Neural progenitor cell (in vitro differentiated cells): Measurements from ENCODE around the gene CD9. TPM values are rescaled to one million over a fixed set of nuclear protein-coding genes. Genes with fewer than 3 reads are reported as not detected.
A peak's percentile ranks its signal among the peaks of the same experiment; 100 is the strongest.

Experiments used
- DNase-seq: peaks from one replicate; pipeline ENCODE4 v3.0.0-alpha.2; 2016; ENCODE audit warnings: low spot score
- H2AFZ ChIP-seq: fragments of 200-600 bp; sonication (generic); replicated peaks from 2 replicates; pipeline ENCODE4 v1.6.1; 2016; ENCODE audit warnings: antibody characterized with exemption
- H3F3A ChIP-seq: fragments of 200-600 bp; sonication (generic); 2 replicates; pipeline ENCODE4 v1.6.1; 2016; ENCODE audit warnings: antibody characterized with exemption, low read depth
- H3K27ac ChIP-seq: fragments of 200-600 bp; sonication (generic); 2 replicates; pipeline ENCODE4 v1.5.1; 2016; ENCODE audit warnings: mild to moderate bottlenecking
- H3K27me3 ChIP-seq: fragments of 200-600 bp; sonication (generic); 2 replicates; pipeline ENCODE4 v1.6.1; 2016; ENCODE audit warnings: mild to moderate bottlenecking, moderate library complexity
- H3K36me3 ChIP-seq: fragments of 200-600 bp; sonication (generic); 2 replicates; pipeline ENCODE4 v1.5.1; 2016
- H3K4me1 ChIP-seq: fragments of 200-600 bp; sonication (generic); 2 replicates; pipeline ENCODE4 v1.6.1; 2016; ENCODE audit warnings: mixed run types
- H3K4me2 ChIP-seq: fragments of 200-600 bp; sonication (generic); 2 replicates; pipeline ENCODE4 v1.6.1; 2016
- H3K4me3 ChIP-seq: fragments of 200-600 bp; sonication (generic); 2 replicates; pipeline ENCODE4 v1.5.1; 2016
- H3K79me2 ChIP-seq: fragments of 200-600 bp; sonication (generic); 2 replicates; pipeline ENCODE4 v1.6.1; 2016; ENCODE audit warnings: low read depth
- H3K9ac ChIP-seq: fragments of 200-600 bp; sonication (generic); 2 replicates; pipeline ENCODE4 v1.6.1; 2016
- H3K9me3 ChIP-seq: fragments of 200-600 bp; sonication (generic); 2 replicates; pipeline ENCODE4 v1.5.1; 2016; ENCODE audit warnings: low read depth
- H4K20me1 ChIP-seq: fragments of 200-600 bp; sonication (generic); 2 replicates; pipeline ENCODE4 v1.6.1; 2016; ENCODE audit warnings: low read depth
- H3K27ac Mint-ChIP-seq: 3 replicates; pipeline ENCODE4 v1.8.0; 2021; ENCODE audit warnings: mixed read lengths
- H3K27me3 Mint-ChIP-seq: 2 replicates; pipeline ENCODE4 v1.8.0; 2022; ENCODE audit warnings: low read depth, mild to moderate bottlenecking, inconsistent platforms, moderate library complexity, mixed read lengths; ENCODE audit not compliant: insufficient read depth
- H3K36me3 Mint-ChIP-seq: 3 replicates; pipeline ENCODE4 v1.8.0; 2021; ENCODE audit warnings: mixed read lengths
- H3K4me1 Mint-ChIP-seq: 3 replicates; pipeline ENCODE4 v1.8.0; 2021; ENCODE audit warnings: mixed read lengths
- H3K4me3 Mint-ChIP-seq: 3 replicates; pipeline ENCODE4 v1.8.0; 2021; ENCODE audit warnings: mild to moderate bottlenecking, moderate library complexity, mixed read lengths
- H3K9me3 Mint-ChIP-seq: 3 replicates; pipeline ENCODE4 v1.8.0; 2020; ENCODE audit warnings: mixed read lengths
- CTCF ChIP-seq: fragments of 200-600 bp; sonication (generic); IDR thresholded peaks from 2 replicates; pipeline ENCODE4 v1.5.1; 2017; ENCODE audit warnings: antibody characterized with exemption, mild to moderate bottlenecking
- EZH2 ChIP-seq: fragments of 200-600 bp; sonication (generic); IDR thresholded peaks from 2 replicates; pipeline ENCODE4 v1.6.1; 2017; ENCODE audit warnings: antibody characterized with exemption, mild to moderate bottlenecking, moderate library complexity
- EZH2phosphoT487 ChIP-seq: fragments of 200-600 bp; sonication (generic); IDR thresholded peaks from 2 replicates; pipeline ENCODE4 v1.6.1; 2017; ENCODE audit warnings: antibody characterized with exemption
- total RNA-seq: library from RNA; depleted of rRNA; stranded (reverse); fragments of >200 nt; gene quantifications from 2 replicates; pipeline ENCODE4 v1.2.3, GENCODE V29; 2015; ENCODE audit warnings: low replicate concordance

The CD9 gene
- total RNA-seq, 1 donor from 2014 or later, result 3.6 TPM

- H3K4me2 ChIP-seq, result no peak overlapping the region
- H3F3A ChIP-seq, result peaks cover 43% of the 10 kb centered on the region
- DNase-seq, result no peak
- Mint-ChIP-seq H3K4me1 (peaks cover 63% of the 10 kb centered on the region), H3K36me3 (no peaks in the 10 kb centered on the region), H3K27ac (no peak overlapping the region), H3K9me3 (no peaks in the 10 kb centered on the region), H3K27me3 (peaks cover 45% of the 10 kb centered on the region), H3K4me3 (no peak overlapping the region)
- no peak for TF ChIP-seq EZH2phosphoT487
- H3K36me3 ChIP-seq, result no peaks in the 10 kb centered on the region
- no peaks in the 10 kb centered on the region for H3K9me3 ChIP-seq
- peaks cover 65% of the 10 kb centered on the region for H3K27me3 ChIP-seq
- no peak overlapping the region for H3K27ac ChIP-seq
- H3K4me1 ChIP-seq, result peaks cover 44% of the 10 kb centered on the region
- H2AFZ ChIP-seq, result no peak overlapping the region
- H3K79me2 ChIP-seq, result no peaks in the 10 kb centered on the region
- H3K9ac ChIP-seq, result no peak overlapping the region
- H4K20me1 ChIP-seq, result peaks cover 9% of the 10 kb centered on the region
- no peak overlapping the region for H3K4me3 ChIP-seq
Measured at GRCh38 chr12:6202846-6203245, 2.6 kb downstream of the CD9 start.

- H4K20me1 ChIP-seq, result peaks cover 9% of the 10 kb centered on the region
- no peak overlapping the region for H3K4me3 Mint-ChIP-seq
- H3K4me1 Mint-ChIP-seq, result peaks cover 56% of the 10 kb centered on the region
- H3K36me3 ChIP-seq, result no peaks in the 10 kb centered on the region
- H3K27ac ChIP-seq, result no peak overlapping the region
- no peak for TF ChIP-seq CTCF
- DNase-seq, result no peak
- peaks cover 38% of the 10 kb centered on the region for H3K27me3 Mint-ChIP-seq
- no peak overlapping the region for H3K9ac ChIP-seq
- no peaks in the 10 kb centered on the region for H3K79me2 ChIP-seq
- H3K36me3 Mint-ChIP-seq, result no peaks in the 10 kb centered on the region
- H3K9me3 ChIP-seq, result no peaks in the 10 kb centered on the region
- no peaks in the 10 kb centered on the region for H3K9me3 Mint-ChIP-seq
- H3K27ac Mint-ChIP-seq, result no peak overlapping the region
- peaks cover 37% of the 10 kb centered on the region for H3F3A ChIP-seq
- H3K4me1 ChIP-seq, result peaks cover 38% of the 10 kb centered on the region
- H3K4me2 ChIP-seq, result no peak overlapping the region
- H3K4me3 ChIP-seq, result no peak overlapping the region
- no peak overlapping the region for H2AFZ ChIP-seq
- peaks cover 58% of the 10 kb centered on the region for H3K27me3 ChIP-seq
Measured at GRCh38 chr12:6203601-6204000, 3.4 kb downstream of the CD9 start.

- Histone ChIP-seq H4K20me1 (no peaks in the 10 kb centered on the region), H3K27me3 (peaks cover 48% of the 10 kb centered on the region), H3F3A (peaks cover 27% of the 10 kb centered on the region), H3K9me3 (no peaks in the 10 kb centered on the region), H3K79me2 (no peaks in the 10 kb centered on the region), H3K4me3 (no peak overlapping the region), H2AFZ (peak overlapping the region; percentile 86), H3K27ac (no peak overlapping the region), H3K36me3 (no peaks in the 10 kb centered on the region), H3K4me1 (peaks cover 30% of the 10 kb centered on the region), H3K4me2 (peak overlapping the region; percentile 5), H3K9ac (no peak overlapping the region)
- Mint-ChIP-seq H3K4me3 (no peak overlapping the region), H3K9me3 (no peaks in the 10 kb centered on the region), H3K4me1 (peaks cover 49% of the 10 kb centered on the region), H3K27ac (peak overlapping the region; percentile 62), H3K27me3 (peaks cover 27% of the 10 kb centered on the region), H3K36me3 (no peaks in the 10 kb centered on the region)
- no peak for DNase-seq
- TF ChIP-seq EZH2phosphoT487, result no peak
- TF ChIP-seq CTCF, result no peak
- no peak for TF ChIP-seq EZH2
Measured at GRCh38 chr12:6204533-6205143, 4.4 kb downstream of the CD9 start.

- Histone ChIP-seq H3F3A (peaks cover 23% of the 10 kb centered on the region), H4K20me1 (no peaks in the 10 kb centered on the region), H3K4me3 (no peak overlapping the region), H3K27ac (no peak overlapping the region), H3K4me1 (peaks cover 30% of the 10 kb centered on the region), H3K4me2 (peak overlapping the region; percentile 5), H3K36me3 (no peaks in the 10 kb centered on the region), H3K9ac (no peak overlapping the region), H3K79me2 (no peaks in the 10 kb centered on the region), H3K27me3 (peaks cover 43% of the 10 kb centered on the region), H2AFZ (peak overlapping the region; percentile 86), H3K9me3 (no peaks in the 10 kb centered on the region)
- H3K4me3 Mint-ChIP-seq, result peak overlapping the region; percentile 1
- no peak for TF ChIP-seq EZH2
- no peak for TF ChIP-seq CTCF
- TF ChIP-seq EZH2phosphoT487, result no peak
- DNase-seq, result peak; percentile 72
- H3K27ac Mint-ChIP-seq, result peak overlapping the region; percentile 35
- H3K27me3 Mint-ChIP-seq, result peaks cover 27% of the 10 kb centered on the region
- H3K9me3 Mint-ChIP-seq, result no peaks in the 10 kb centered on the region
- H3K36me3 Mint-ChIP-seq, result no peaks in the 10 kb centered on the region
- peaks cover 46% of the 10 kb centered on the region for H3K4me1 Mint-ChIP-seq
Measured at GRCh38 chr12:6205144-6205539, 4.9 kb downstream of the CD9 start.
